GM23338 (cell line): ENCODE results near the gene MEGF11. TPM values are rescaled to one million over a fixed set of nuclear protein-coding genes. Genes with fewer than 3 reads are reported as not detected.
A peak's percentile ranks its signal among the peaks of the same experiment; 100 is the strongest.

Experiments
- ATAC-seq: fragments of 200-7000 bp; cut with Tn5 transposase; 3 replicates; pipeline ENCODE4 v1.9.1; 2020
- DNase-seq: peaks from one replicate; pipeline ENCODE4 v3.0.0-alpha.2; 2015; ENCODE audit warnings: low spot score
- H2AFZ ChIP-seq: fragments of 200-600 bp; sonication (generic); 2 replicates; pipeline ENCODE4 v1.8.0; 2016; ENCODE audit warnings: antibody characterized with exemption, mild to moderate bottlenecking, moderate library complexity
- H3F3A ChIP-seq: fragments of 200-600 bp; sonication (generic); replicated peaks from 2 replicates; pipeline ENCODE4 v1.8.0; 2017; ENCODE audit warnings: antibody characterized with exemption, mixed run types, low read depth
- H3K27ac ChIP-seq: fragments of 200-600 bp; sonication (generic); 2 replicates; pipeline ENCODE4 v1.6.1; 2016; ENCODE audit warnings: low read depth
- H3K27me3 ChIP-seq: fragments of 200-600 bp; sonication (generic); 2 replicates; pipeline ENCODE4 v1.8.0; 2016; ENCODE audit warnings: mild to moderate bottlenecking, mixed run types, moderate library complexity; ENCODE audit not compliant: insufficient read depth
- H3K36me3 ChIP-seq: fragments of 200-600 bp; sonication (generic); 2 replicates; pipeline ENCODE4 v1.8.0; 2016; ENCODE audit warnings: mild to moderate bottlenecking; ENCODE audit not compliant: insufficient read depth
- H3K4me1 ChIP-seq: fragments of 200-600 bp; sonication (generic); 2 replicates; pipeline ENCODE4 v1.8.0; 2016; ENCODE audit warnings: mild to moderate bottlenecking, moderate library complexity; ENCODE audit not compliant: insufficient read depth
- H3K4me2 ChIP-seq: fragments of 200-600 bp; sonication (generic); 2 replicates; pipeline ENCODE4 v1.7.1; 2017; ENCODE audit warnings: mixed run types
- H3K4me3 ChIP-seq: fragments of 200-600 bp; sonication (generic); 2 replicates; pipeline ENCODE4 v1.6.1; 2016; ENCODE audit warnings: mixed run types
- H3K79me2 ChIP-seq: fragments of 200-600 bp; sonication (generic); replicated peaks from 2 replicates; pipeline ENCODE4 v1.8.0; 2017; ENCODE audit warnings: mild to moderate bottlenecking; ENCODE audit not compliant: insufficient read depth
- H3K9me2 ChIP-seq: fragments of 200-600 bp; sonication (generic); 2 replicates; pipeline ENCODE4 v1.8.0; 2017; ENCODE audit not compliant: insufficient read depth
- H4K20me1 ChIP-seq: fragments of 200-600 bp; sonication (generic); replicated peaks from 2 replicates; pipeline ENCODE4 v1.8.0; 2017; ENCODE audit warnings: mild to moderate bottlenecking; ENCODE audit not compliant: insufficient read depth
- H3K27ac Mint-ChIP-seq: 2 replicates; pipeline ENCODE4 v1.8.0; 2020; ENCODE audit warnings: inconsistent platforms, mild to moderate bottlenecking, moderate library complexity, mixed read lengths
- H3K27me3 Mint-ChIP-seq: 3 replicates; pipeline ENCODE4 v1.8.0; 2022; ENCODE audit warnings: low read depth, mild to moderate bottlenecking, moderate library complexity, mixed read lengths, inconsistent platforms; ENCODE audit not compliant: insufficient read depth, poor library complexity
- H3K36me3 Mint-ChIP-seq: 3 replicates; pipeline ENCODE4 v1.8.0; 2021; ENCODE audit warnings: low read depth, mild to moderate bottlenecking, inconsistent platforms, moderate library complexity, mixed read lengths
- H3K4me1 Mint-ChIP-seq: 3 replicates; pipeline ENCODE4 v1.8.0; 2020; ENCODE audit warnings: mild to moderate bottlenecking, inconsistent platforms, mixed read lengths
- H3K4me3 Mint-ChIP-seq: 3 replicates; pipeline ENCODE4 v1.8.0; 2021; ENCODE audit warnings: moderate library complexity, mild to moderate bottlenecking, inconsistent platforms, mixed read lengths
- H3K9me3 Mint-ChIP-seq: 3 replicates; pipeline ENCODE4 v1.8.0; 2020; ENCODE audit warnings: moderate library complexity, mild to moderate bottlenecking, inconsistent platforms, mixed read lengths
- CREB1 ChIP-seq: fragments of 250-450 bp; sonication (Bioruptor Pico); IDR thresholded peaks from 2 replicates; pipeline ENCODE4 v1.5.0; 2020; ENCODE audit warnings: low read depth, mild to moderate bottlenecking, moderate library complexity
- CTCF ChIP-seq, 2 experiments: fragments of 200-600 bp in 1 of 2; sonication (generic) in 1 of 2; conservative IDR thresholded peaks; 2 replicates each; pipeline versions ENCODE4 v1.5.1 to v1.6.1; 2016 to 2017; ENCODE audit warnings: antibody characterized with exemption in 2 of 2, low read depth in 2 of 2, mild to moderate bottlenecking in 2 of 2, moderate library complexity in 1 of 2
- EZH2 ChIP-seq: fragments of 200-600 bp; sonication (generic); IDR thresholded peaks from one replicate; pipeline ENCODE4 v1.8.0; 2017; ENCODE audit warnings: antibody characterized with exemption, mild to moderate bottlenecking, low read depth; ENCODE audit not compliant: unreplicated experiment
- EZH2phosphoT487 ChIP-seq: fragments of 200-600 bp; sonication (generic); IDR thresholded peaks from one replicate; pipeline ENCODE4 v1.8.1; 2018; ENCODE audit warnings: antibody characterized with exemption; ENCODE audit not compliant: unreplicated experiment
- JUNB ChIP-seq: IDR thresholded peaks from one replicate; pipeline ENCODE4 v1.6.1; 2016; ENCODE audit warnings: antibody characterized with exemption; ENCODE audit not compliant: unreplicated experiment
- NANOG ChIP-seq: IDR thresholded peaks from 2 replicates; pipeline ENCODE4 v1.6.1; 2016; ENCODE audit warnings: antibody characterized with exemption, borderline replicate concordance
- POLR2AphosphoS5 ChIP-seq: IDR thresholded peaks from 2 replicates; pipeline ENCODE4 v1.6.1; 2016; ENCODE audit warnings: antibody characterized with exemption, low read depth
- REST ChIP-seq: IDR thresholded peaks from one replicate; pipeline ENCODE4 v1.6.1; 2018; ENCODE audit warnings: antibody characterized with exemption; ENCODE audit not compliant: unreplicated experiment
- STAT1 ChIP-seq: IDR thresholded peaks from one replicate; pipeline ENCODE4 v1.6.1; 2016; ENCODE audit warnings: antibody characterized with exemption; ENCODE audit not compliant: unreplicated experiment
- ZNF114 ChIP-seq: fragments of 250-450 bp; sonication (Bioruptor Pico); IDR thresholded peaks from 2 replicates; pipeline ENCODE4 v1.5.0; 2020; ENCODE audit warnings: mild to moderate bottlenecking, moderate library complexity
- ZNF331 ChIP-seq: fragments of 250-450 bp; sonication (Bioruptor Pico); IDR thresholded peaks from 2 replicates; pipeline ENCODE4 v1.5.0; 2020; ENCODE audit warnings: low read depth, mild to moderate bottlenecking, moderate library complexity
- polyA plus RNA-seq: library from polyadenylated mRNA; unstranded; fragments of >200 nt; fragmentation: Nextera tagmentation; extraction: Ambion mirVana; gene quantifications from 2 replicates; pipeline ENCODE4 v1.2.1, GENCODE V29; 2016
- total RNA-seq: library from RNA; depleted of rRNA; stranded (reverse); fragments of >200 nt; shearing (Covaris generic); gene quantifications from 2 replicates; pipeline ENCODE4 v1.2.3, GENCODE V29; 2014
- TF ChIP-seq, protein P1 (sequence below): fragments of 250-450 bp; sonication (Bioruptor Pico); IDR thresholded peaks from 2 replicates; pipeline ENCODE4 v1.5.0; 2020; ENCODE audit warnings: mild to moderate bottlenecking, moderate library complexity
- TF ChIP-seq, protein P2 (sequence below): IDR thresholded peaks from 2 replicates; pipeline ENCODE4 v1.6.1; 2016; ENCODE audit warnings: antibody characterized with exemption

Gene MEGF11
- total and polyA plus RNA-seq, 2 experiments from 2014 or later = 1.3 to 1.9 TPM

DNA sequence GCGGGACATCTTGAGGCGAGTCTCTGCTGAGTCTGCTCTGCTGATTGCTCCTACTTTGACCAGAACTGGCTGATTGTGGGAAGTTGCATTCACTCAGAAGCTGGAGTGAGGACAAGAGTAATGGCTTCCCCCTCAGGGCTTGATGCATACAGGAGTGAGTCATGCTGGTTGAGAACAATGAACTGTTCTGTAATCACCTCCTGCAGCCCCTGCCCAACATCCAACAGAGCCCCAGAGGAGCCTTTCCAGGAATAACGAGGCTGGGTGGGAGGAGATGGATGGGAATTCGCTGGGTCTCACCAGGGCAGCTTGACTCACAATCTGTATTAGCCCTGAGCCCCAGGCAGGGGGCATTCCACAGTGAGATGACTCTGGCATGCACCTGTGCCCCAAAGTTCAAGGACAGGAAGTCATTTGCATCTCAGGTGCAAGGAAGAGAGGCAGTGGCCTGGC is 299.2 kb downstream of the MEGF11 start:
- ATAC-seq (peak; percentile 88), DNase-seq (peak; percentile 79)
- no peaks in the 10 kb centered on the region for H3K79me2 ChIP-seq
- H2AFZ ChIP-seq = no peak overlapping the region
- H3K4me1 Mint-ChIP-seq = peaks cover 45% of the 10 kb centered on the region
- H3F3A ChIP-seq = 0 out of 2 replicates have a peak, but pooled peaks cover 5% of the 10 kb centered on the region
- H3K36me3 ChIP-seq = no peaks in the 10 kb centered on the region
- H3K4me3 Mint-ChIP-seq = no peak overlapping the region
- H3K27me3 Mint-ChIP-seq = peaks cover 10% of the 10 kb centered on the region
- no peaks in the 10 kb centered on the region for H3K9me3 Mint-ChIP-seq
- TF ChIP-seq EZH2 (no peak), CREB1 (no peak), POLR2AphosphoS5 (no peak), EZH2phosphoT487 (no peak), REST (no peak), STAT1 (no peak), ZNF114 (CRISPR knock-in tag) (no peak), ZNF331 (CRISPR knock-in tag) (no peak), CTCF (conservative IDR thresholded peaks at IDR 0.05; ENCODE audit: low read depth in 2 of 2) (peak in 1 of 2 experiments; percentile 12; a peak in 1 of 4 replicates), JUNB (no peak), NANOG (no peak)
- TF ChIP-seq, protein P1, sequence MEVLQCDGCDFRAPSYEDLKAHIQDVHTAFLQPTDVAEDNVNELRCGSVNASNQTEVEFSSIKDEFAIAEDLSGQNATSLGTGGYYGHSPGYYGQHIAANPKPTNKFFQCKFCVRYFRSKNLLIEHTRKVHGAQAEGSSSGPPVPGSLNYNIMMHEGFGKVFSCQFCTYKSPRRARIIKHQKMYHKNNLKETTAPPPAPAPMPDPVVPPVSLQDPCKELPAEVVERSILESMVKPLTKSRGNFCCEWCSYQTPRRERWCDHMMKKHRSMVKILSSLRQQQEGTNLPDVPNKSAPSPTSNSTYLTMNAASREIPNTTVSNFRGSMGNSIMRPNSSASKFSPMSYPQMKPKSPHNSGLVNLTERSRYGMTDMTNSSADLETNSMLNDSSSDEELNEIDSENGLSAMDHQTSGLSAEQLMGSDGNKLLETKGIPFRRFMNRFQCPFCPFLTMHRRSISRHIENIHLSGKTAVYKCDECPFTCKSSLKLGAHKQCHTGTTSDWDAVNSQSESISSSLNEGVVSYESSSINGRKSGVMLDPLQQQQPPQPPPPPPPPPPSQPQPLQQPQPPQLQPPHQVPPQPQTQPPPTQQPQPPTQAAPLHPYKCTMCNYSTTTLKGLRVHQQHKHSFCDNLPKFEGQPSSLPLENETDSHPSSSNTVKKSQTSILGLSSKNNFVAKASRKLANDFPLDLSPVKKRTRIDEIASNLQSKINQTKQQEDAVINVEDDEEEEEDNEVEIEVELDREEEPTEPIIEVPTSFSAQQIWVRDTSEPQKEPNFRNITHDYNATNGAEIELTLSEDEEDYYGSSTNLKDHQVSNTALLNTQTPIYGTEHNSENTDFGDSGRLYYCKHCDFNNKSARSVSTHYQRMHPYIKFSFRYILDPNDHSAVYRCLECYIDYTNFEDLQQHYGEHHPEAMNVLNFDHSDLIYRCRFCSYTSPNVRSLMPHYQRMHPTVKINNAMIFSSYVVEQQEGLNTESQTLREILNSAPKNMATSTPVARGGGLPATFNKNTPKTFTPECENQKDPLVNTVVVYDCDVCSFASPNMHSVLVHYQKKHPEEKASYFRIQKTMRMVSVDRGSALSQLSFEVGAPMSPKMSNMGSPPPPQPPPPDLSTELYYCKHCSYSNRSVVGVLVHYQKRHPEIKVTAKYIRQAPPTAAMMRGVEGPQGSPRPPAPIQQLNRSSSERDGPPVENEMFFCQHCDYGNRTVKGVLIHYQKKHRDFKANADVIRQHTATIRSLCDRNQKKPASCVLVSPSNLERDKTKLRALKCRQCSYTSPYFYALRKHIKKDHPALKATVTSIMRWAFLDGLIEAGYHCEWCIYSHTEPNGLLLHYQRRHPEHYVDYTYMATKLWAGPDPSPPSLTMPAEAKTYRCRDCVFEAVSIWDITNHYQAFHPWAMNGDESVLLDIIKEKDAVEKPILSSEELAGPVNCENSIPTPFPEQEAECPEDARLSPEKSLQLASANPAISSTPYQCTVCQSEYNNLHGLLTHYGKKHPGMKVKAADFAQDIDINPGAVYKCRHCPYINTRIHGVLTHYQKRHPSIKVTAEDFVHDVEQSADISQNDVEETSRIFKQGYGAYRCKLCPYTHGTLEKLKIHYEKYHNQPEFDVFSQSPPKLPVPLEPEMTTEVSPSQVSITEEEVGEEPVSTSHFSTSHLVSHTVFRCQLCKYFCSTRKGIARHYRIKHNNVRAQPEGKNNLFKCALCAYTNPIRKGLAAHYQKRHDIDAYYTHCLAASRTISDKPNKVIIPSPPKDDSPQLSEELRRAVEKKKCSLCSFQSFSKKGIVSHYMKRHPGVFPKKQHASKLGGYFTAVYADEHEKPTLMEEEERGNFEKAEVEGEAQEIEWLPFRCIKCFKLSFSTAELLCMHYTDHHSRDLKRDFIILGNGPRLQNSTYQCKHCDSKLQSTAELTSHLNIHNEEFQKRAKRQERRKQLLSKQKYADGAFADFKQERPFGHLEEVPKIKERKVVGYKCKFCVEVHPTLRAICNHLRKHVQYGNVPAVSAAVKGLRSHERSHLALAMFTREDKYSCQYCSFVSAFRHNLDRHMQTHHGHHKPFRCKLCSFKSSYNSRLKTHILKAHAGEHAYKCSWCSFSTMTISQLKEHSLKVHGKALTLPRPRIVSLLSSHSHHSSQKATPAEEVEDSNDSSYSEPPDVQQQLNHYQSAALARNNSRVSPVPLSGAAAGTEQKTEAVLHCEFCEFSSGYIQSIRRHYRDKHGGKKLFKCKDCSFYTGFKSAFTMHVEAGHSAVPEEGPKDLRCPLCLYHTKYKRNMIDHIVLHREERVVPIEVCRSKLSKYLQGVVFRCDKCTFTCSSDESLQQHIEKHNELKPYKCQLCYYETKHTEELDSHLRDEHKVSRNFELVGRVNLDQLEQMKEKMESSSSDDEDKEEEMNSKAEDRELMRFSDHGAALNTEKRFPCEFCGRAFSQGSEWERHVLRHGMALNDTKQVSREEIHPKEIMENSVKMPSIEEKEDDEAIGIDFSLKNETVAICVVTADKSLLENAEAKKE (CRISPR knock-in tag) = peak; percentile 91
- TF ChIP-seq, protein P2, sequence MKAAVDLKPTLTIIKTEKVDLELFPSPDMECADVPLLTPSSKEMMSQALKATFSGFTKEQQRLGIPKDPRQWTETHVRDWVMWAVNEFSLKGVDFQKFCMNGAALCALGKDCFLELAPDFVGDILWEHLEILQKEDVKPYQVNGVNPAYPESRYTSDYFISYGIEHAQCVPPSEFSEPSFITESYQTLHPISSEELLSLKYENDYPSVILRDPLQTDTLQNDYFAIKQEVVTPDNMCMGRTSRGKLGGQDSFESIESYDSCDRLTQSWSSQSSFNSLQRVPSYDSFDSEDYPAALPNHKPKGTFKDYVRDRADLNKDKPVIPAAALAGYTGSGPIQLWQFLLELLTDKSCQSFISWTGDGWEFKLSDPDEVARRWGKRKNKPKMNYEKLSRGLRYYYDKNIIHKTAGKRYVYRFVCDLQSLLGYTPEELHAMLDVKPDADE = 0 out of 2 replicates have a peak, but pooled peaks have one; percentile 44
- H3K4me1 ChIP-seq = peaks cover 6% of the 10 kb centered on the region; the same call in 1 of the 2 replicates
- 0 out of 2 replicates have a peak overlapping the region, but pooled peaks have one; percentile 20 for H3K4me3 ChIP-seq
- peak overlapping the region; percentile 90 for H3K27ac Mint-ChIP-seq
- H3K9me2 ChIP-seq = peaks cover 12% of the 10 kb centered on the region; the same call in 1 of the 2 replicates
- H3K4me2 ChIP-seq = peak overlapping the region; percentile 63
- H3K27ac ChIP-seq = peak overlapping the region; percentile 86
- no peaks in the 10 kb centered on the region for H3K27me3 ChIP-seq
- H4K20me1 ChIP-seq = no peaks in the 10 kb centered on the region; the same call in 1 of the 2 replicates
- no peaks in the 10 kb centered on the region; the same call in 2 of the 3 replicates for H3K36me3 Mint-ChIP-seq
